ENCODE results near the gene FOXN4. TPM values are rescaled to one million over a fixed set of nuclear protein-coding genes. Genes with fewer than 3 reads are reported as not detected.

The FOXN4 gene
- total and polyA plus RNA-seq, 3 experiments from 2014 or later: not detected

DNA sequence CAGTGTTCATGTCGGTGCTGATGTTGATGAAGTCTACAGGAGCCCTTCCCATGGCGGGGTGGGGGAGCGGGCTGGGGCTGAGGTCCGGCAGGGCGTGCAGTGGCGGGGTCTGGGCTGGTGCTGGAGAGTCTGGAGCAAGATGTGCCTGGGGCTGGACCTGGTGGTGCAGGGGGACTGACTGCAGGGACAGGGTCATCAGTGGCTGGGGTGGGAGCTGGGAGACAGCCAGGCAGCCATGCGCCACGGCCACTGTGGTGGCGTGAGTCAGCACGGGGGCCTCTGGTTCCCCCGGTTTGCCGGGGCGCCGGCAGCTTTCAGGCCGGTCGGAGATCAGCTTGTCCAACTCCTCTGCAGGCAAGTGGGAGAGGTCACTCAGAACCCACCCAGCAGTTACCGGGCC, 27.6 kb downstream of the FOXN4 start:
- Histone ChIP-seq H3K4me3 (ENCODE audit: low read length) (no peak overlapping the region), H3K36me3 (ENCODE audit: insufficient read depth, low read length) (no peaks in the 10 kb centered on the region), H3K27me3 (ENCODE audit: insufficient read depth, low read length, poor library complexity, severe bottlenecking) (no peaks in the 10 kb centered on the region), H3K9me3 (ENCODE audit: low read length) (no peaks in the 10 kb centered on the region), H3K4me1 (ENCODE audit: insufficient read depth, low read length) (no peaks in the 10 kb centered on the region), H3K27ac (ENCODE audit: low read depth, low read length) (no peak overlapping the region)
- ChIA-PET POLR2A (no interaction called here), CTCF (no interaction called here)
- Mint-ChIP-seq H3K27me3 (no peaks in the 10 kb centered on the region), H3K36me3 (no peaks in the 10 kb centered on the region), H3K4me3 (no peak overlapping the region), H3K9me3 (no peaks in the 10 kb centered on the region), H3K4me1 (no peaks in the 10 kb centered on the region), H3K27ac (no peak overlapping the region)
- no peak for DNase-seq

- DNase-seq: no peak
- no peaks in the 10 kb centered on the region for H3K27me3 ChIP-seq (ENCODE audit: insufficient read depth, low read length, poor library complexity, severe bottlenecking)
- H3K4me1 Mint-ChIP-seq: no peaks in the 10 kb centered on the region
- H3K27me3 Mint-ChIP-seq: peaks cover 3 to 9% of the 10 kb centered on the region in 2 donors
- POLR2A ChIA-PET: no interaction called here
- H3K36me3 Mint-ChIP-seq: no peaks in the 10 kb centered on the region
- no peak overlapping the region for H3K27ac Mint-ChIP-seq
- H3K9me3 Mint-ChIP-seq: peaks cover 0 to 2% (median 0%) of the 10 kb centered on the region in 5 donors
- H3K27ac ChIP-seq (ENCODE audit: low read depth, low read length): no peak overlapping the region
- no peaks in the 10 kb centered on the region for H3K36me3 ChIP-seq (ENCODE audit: insufficient read depth, low read length)
- CTCF ChIA-PET: no interaction called here
- no peaks in the 10 kb centered on the region for H3K4me1 ChIP-seq (ENCODE audit: insufficient read depth, low read length)
- no peaks in the 10 kb centered on the region for H3K9me3 ChIP-seq (ENCODE audit: low read length)
- H3K4me3 ChIP-seq (ENCODE audit: low read length): no peak overlapping the region
- no peak overlapping the region for H3K4me3 Mint-ChIP-seq
These were observed 29.6 kb downstream of the FOXN4 start for GRCh38 chr12:109279525-109279924.

DNA sequence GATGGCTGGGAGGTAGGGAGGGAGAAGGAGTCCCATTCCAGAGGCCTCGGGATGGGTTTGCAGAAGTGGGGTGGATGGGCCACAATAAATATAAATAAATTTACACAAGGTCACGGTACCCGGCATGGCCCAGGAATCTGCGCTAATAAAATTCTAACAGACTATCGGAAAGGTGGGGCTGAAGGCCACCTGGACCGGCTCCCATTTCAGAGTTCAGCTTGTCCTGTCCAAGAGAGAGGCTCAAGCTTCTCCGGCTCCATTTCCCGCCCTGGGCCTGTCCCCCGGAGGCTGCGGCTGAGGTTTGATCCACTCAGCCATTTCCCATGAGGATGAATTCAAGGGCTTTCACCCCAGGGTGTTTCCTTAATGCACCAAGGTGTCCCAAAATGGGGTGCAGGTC, 30.2 kb downstream of the FOXN4 start:
- no peaks in the 10 kb centered on the region for H3K4me1 ChIP-seq (ENCODE audit: insufficient read depth, low read length)
- Mint-ChIP-seq H3K4me1 (no peaks in the 10 kb centered on the region), H3K9me3 (peaks cover 0 to 2% (median 0%) of the 10 kb centered on the region in 5 donors), H3K36me3 (no peaks in the 10 kb centered on the region), H3K4me3 (no peak overlapping the region), H3K27me3 (peaks cover 3 to 9% of the 10 kb centered on the region in 2 donors), H3K27ac (no peak overlapping the region)
- POLR2A ChIA-PET: no interaction called here
- H3K4me3 ChIP-seq (ENCODE audit: low read length): no peak overlapping the region
- no peaks in the 10 kb centered on the region for H3K27me3 ChIP-seq (ENCODE audit: insufficient read depth, low read length, poor library complexity, severe bottlenecking)
- no peaks in the 10 kb centered on the region for H3K36me3 ChIP-seq (ENCODE audit: insufficient read depth, low read length)
- no peaks in the 10 kb centered on the region for H3K9me3 ChIP-seq (ENCODE audit: low read length)
- DNase-seq: no peak
- H3K27ac ChIP-seq (ENCODE audit: low read depth, low read length): no peak overlapping the region
- CTCF ChIA-PET: no interaction called here

- CTCF ChIA-PET: no interaction called here
- H3K27ac Mint-ChIP-seq: no peak overlapping the region
These were observed 31.0 kb downstream of the FOXN4 start for GRCh38 chr12:109277899-109278762.

DNA sequence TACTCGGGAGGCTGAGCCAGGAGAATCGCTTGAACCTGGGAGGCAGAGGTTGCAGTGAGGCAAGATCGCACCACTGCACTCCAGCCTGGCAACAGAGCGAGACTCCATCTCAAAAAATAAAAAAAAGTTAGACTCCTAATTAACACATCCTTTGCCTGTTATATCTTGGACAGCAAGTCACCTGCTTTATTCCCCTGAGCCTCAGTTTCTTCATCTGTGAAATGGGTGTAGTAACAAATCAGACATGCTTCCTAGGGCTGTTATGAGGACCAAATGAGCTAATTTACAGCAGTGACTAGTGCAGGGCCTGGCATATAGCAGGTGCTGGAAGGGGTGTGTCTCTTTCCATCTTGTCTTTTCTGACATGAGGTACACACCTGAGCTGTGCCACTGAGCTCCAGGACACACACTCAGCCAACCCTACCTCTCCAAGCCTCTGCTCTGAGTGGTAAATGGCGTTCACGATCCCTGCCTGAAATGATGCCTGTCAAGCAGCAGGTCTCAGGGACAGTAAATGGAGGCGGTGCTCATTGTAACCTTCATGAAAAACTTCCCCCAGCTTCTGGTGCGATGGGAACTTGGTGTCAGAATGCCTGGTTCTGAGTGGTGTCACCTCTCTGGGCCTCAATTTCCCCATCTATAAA, 31.7 kb downstream of the FOXN4 start:
- peaks cover 0 to 2% (median 0%) of the 10 kb centered on the region in 5 donors for H3K9me3 Mint-ChIP-seq

More at GRCh38 chr12:109277899-109278762, 31.0 kb downstream of the FOXN4 start:
- Histone ChIP-seq H3K27ac (ENCODE audit: low read depth, low read length) (no peak overlapping the region), H3K4me3 (ENCODE audit: low read length) (no peak overlapping the region), H3K36me3 (ENCODE audit: insufficient read depth, low read length) (no peaks in the 10 kb centered on the region), H3K27me3 (ENCODE audit: insufficient read depth, low read length, poor library complexity, severe bottlenecking) (no peaks in the 10 kb centered on the region), H3K4me1 (ENCODE audit: insufficient read depth, low read length) (no peaks in the 10 kb centered on the region), H3K9me3 (ENCODE audit: low read length) (no peaks in the 10 kb centered on the region)
- no peak for DNase-seq
- H3K9me3 Mint-ChIP-seq: peaks cover 0 to 2% (median 0%) of the 10 kb centered on the region in 5 donors
- no peaks in the 10 kb centered on the region for H3K36me3 Mint-ChIP-seq
- POLR2A ChIA-PET: no interaction called here
- no peak overlapping the region for H3K4me3 Mint-ChIP-seq
- no peaks in the 10 kb centered on the region for H3K4me1 Mint-ChIP-seq
- H3K27me3 Mint-ChIP-seq: peaks cover 9 to 14% of the 10 kb centered on the region in 2 donors

DNA sequence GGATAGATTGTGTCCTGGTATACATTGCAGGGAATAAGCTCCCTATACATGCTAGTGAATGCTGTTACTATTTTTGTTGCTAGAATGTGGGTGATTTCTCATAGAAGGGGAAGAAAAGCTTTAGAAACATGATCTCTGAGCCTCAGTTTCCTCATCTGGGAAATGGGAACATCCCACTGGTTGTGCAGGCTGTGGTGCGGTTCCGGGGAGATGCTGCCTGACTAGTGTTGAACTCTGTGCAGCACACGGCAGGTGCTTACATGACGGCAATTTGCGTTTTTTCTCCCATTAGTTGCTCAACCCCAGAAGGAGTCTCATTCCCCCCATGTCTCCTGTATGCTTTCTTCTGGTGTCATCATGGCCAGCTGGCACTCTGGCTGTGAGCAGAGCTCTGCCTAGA, 32.9 kb downstream of the FOXN4 start:
- peaks cover 17 to 19% of the 10 kb centered on the region in 2 donors for H3K27me3 Mint-ChIP-seq
- no peak overlapping the region for H3K4me3 Mint-ChIP-seq
- Histone ChIP-seq H3K9me3 (ENCODE audit: low read length) (no peaks in the 10 kb centered on the region), H3K27ac (ENCODE audit: low read depth, low read length) (no peak overlapping the region), H3K4me3 (ENCODE audit: low read length) (no peak overlapping the region), H3K4me1 (ENCODE audit: insufficient read depth, low read length) (no peaks in the 10 kb centered on the region), H3K36me3 (ENCODE audit: insufficient read depth, low read length) (no peaks in the 10 kb centered on the region), H3K27me3 (ENCODE audit: insufficient read depth, low read length, poor library complexity, severe bottlenecking) (no peaks in the 10 kb centered on the region)
- no peak for DNase-seq
- H3K27ac Mint-ChIP-seq: no peak overlapping the region
- POLR2A ChIA-PET: no interaction called here
- CTCF ChIA-PET: no interaction called here
- peaks cover 0 to 2% (median 0%) of the 10 kb centered on the region in 5 donors for H3K9me3 Mint-ChIP-seq
- no peaks in the 10 kb centered on the region for H3K4me1 Mint-ChIP-seq
- no peaks in the 10 kb centered on the region for H3K36me3 Mint-ChIP-seq

More for the DNA sequence above, 31.7 kb downstream of the FOXN4 start:
- peaks cover 13 to 19% of the 10 kb centered on the region in 2 donors for H3K27me3 Mint-ChIP-seq
- DNase-seq: no peak
- no peaks in the 10 kb centered on the region for H3K4me1 Mint-ChIP-seq
- Histone ChIP-seq H3K9me3 (ENCODE audit: low read length) (no peaks in the 10 kb centered on the region), H3K27me3 (ENCODE audit: insufficient read depth, low read length, poor library complexity, severe bottlenecking) (no peaks in the 10 kb centered on the region), H3K36me3 (ENCODE audit: insufficient read depth, low read length) (no peaks in the 10 kb centered on the region), H3K27ac (ENCODE audit: low read depth, low read length) (no peak overlapping the region), H3K4me1 (ENCODE audit: insufficient read depth, low read length) (no peaks in the 10 kb centered on the region), H3K4me3 (ENCODE audit: low read length) (no peak overlapping the region)
- no peak overlapping the region for H3K4me3 Mint-ChIP-seq
- no peak overlapping the region for H3K27ac Mint-ChIP-seq
- ChIA-PET POLR2A (no interaction called here), CTCF (no interaction called here)
- no peaks in the 10 kb centered on the region for H3K36me3 Mint-ChIP-seq

- no peak overlapping the region for H3K27ac ChIP-seq (ENCODE audit: low read depth, low read length)
- DNase-seq: no peak
- H3K27me3 ChIP-seq (ENCODE audit: insufficient read depth, low read length, poor library complexity, severe bottlenecking): no peaks in the 10 kb centered on the region
- Mint-ChIP-seq H3K36me3 (no peaks in the 10 kb centered on the region), H3K4me1 (no peaks in the 10 kb centered on the region), H3K4me3 (no peak overlapping the region), H3K27ac (no peak overlapping the region), H3K9me3 (peaks cover 0 to 7% (median 0%) of the 10 kb centered on the region in 5 donors), H3K27me3 (peaks cover 19 to 20% of the 10 kb centered on the region in 2 donors)
- ChIA-PET POLR2A (no interaction called here), CTCF (no interaction called here)
- no peaks in the 10 kb centered on the region for H3K9me3 ChIP-seq (ENCODE audit: low read length)
- H3K4me3 ChIP-seq (ENCODE audit: low read length): no peak overlapping the region
- H3K4me1 ChIP-seq (ENCODE audit: insufficient read depth, low read length): no peaks in the 10 kb centered on the region
- H3K36me3 ChIP-seq (ENCODE audit: insufficient read depth, low read length): no peaks in the 10 kb centered on the region
These were observed 33.9 kb downstream of the FOXN4 start for GRCh38 chr12:109275173-109275572.

- ChIA-PET POLR2A (no interaction called here), CTCF (no interaction called here)
- Histone ChIP-seq H3K4me1 (ENCODE audit: insufficient read depth, low read length) (no peaks in the 10 kb centered on the region), H3K4me3 (ENCODE audit: low read length) (no peak overlapping the region), H3K9me3 (ENCODE audit: low read length) (no peaks in the 10 kb centered on the region), H3K36me3 (ENCODE audit: insufficient read depth, low read length) (no peaks in the 10 kb centered on the region), H3K27ac (ENCODE audit: low read depth, low read length) (no peak overlapping the region), H3K27me3 (ENCODE audit: insufficient read depth, low read length, poor library complexity, severe bottlenecking) (no peaks in the 10 kb centered on the region)
- no peaks in the 10 kb centered on the region for H3K4me1 Mint-ChIP-seq
- H3K27me3 Mint-ChIP-seq: peaks cover 19 to 20% of the 10 kb centered on the region in 2 donors
- no peaks in the 10 kb centered on the region for H3K36me3 Mint-ChIP-seq
- peaks cover 0 to 7% (median 0%) of the 10 kb centered on the region in 5 donors for H3K9me3 Mint-ChIP-seq
- no peak for DNase-seq
- no peak overlapping the region for H3K4me3 Mint-ChIP-seq
- H3K27ac Mint-ChIP-seq: no peak overlapping the region
These were observed 34.7 kb downstream of the FOXN4 start for GRCh38 chr12:109274381-109274780.

Measured in CD8-positive, alpha-beta memory T cell (primary cell).